SKM-1 (cell line): ENCODE measurements around the gene TSPAN8.
"Not testable (repeated sequence)": the region's sequence is repeated elsewhere in the genome, so short reads cannot be mapped to it uniquely, and the experiment has no call there.

Experiments
- DNase-seq: peaks from one replicate; lab custom pipeline; 2025; ENCODE audit not compliant: unreplicated experiment; lab: John Stamatoyannopoulos, UW

The TSPAN8 gene

GRCh38 chr12:71164568-71165197, 6.9 kb upstream of the TSPAN8 start:
- no peak for DNase-seq

DNA sequence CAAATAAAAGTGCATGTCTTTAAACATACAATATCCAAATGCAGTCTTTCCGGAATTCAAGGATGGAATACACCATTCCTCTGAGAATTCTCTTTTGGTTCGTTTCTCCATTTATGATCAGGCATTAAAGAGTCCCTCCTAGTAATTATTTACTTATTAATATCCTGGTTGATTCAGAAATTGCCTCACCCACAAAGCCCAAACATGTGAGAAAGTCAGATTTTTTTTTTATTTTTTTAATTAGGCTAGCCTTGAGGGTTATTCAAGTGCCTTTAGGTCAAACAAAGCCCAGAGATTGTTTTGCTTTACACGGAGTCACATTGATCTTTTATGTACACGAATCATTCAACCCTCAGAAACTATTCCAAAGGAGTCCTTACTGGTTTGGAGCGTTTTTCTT, 6.4 kb upstream of the TSPAN8 start:
- DNase-seq: no peak

DNA sequence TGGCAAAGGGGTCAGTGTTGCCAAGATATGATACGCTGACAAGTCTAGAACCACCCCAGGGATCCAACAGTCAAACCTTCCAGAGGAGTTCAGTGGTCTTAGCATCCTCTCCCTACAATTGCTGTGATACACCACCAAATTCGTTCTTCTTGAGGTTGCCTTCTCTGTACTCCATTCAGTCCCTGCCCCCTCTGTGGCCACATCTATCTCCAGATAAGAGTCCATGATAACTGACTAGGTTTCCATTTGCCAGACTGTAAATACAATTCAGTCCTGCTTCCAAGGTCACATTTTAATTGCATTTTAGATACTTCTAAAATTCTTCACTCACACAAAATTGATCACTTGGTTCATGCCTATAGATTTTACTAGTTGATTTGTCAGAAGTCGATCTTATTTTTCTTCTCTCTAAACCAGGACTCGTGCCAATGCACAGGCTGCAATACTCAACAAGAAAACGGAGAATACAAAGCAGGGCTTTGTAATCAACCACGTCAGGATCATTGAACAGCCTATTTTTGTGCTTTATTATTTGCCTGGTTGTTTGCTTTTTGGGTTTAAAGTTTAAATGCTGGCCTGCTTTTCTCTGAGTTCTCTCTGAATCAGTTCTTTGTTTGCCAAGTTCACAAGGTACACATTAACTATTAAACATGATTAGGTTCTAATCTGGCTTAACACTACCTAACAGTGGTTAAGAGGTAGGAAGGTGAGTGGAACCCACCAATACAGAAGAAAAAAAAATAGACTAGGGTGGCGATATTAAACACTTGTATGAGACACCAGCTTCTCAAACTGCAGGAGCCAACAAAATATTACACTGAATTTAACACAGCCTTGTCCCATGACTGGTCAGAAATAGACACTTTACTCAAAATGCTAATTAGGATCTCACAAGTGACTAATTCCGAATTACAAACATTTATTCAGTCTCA, 5.3 kb upstream of the TSPAN8 start:
- DNase-seq: no peak

- no peak for DNase-seq
These were observed 3.8 kb upstream of the TSPAN8 start for GRCh38 chr12:71161591-71161990.

- DNase-seq: no peak
These were observed 2.8 kb upstream of the TSPAN8 start for GRCh38 chr12:71160585-71160984.

DNA sequence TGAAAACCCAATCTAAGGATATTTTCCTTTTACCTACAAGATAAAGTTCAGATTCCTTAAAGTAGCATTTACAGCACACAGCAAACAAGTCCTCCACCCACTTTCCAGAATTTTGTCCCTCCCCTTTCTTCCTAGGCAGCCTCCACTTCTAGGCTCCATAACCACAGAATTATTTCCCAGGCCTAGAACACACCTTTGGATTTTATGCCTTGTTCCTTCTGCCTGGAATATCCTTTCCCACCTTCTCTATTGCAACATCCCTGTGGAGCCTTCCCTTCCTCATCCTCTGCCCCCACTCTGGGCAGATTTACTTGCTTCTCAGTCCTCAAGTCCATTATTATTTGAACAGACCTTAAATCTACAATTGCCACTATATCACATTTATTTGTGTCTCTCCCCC, 2.1 kb upstream of the TSPAN8 start:
- DNase-seq: no peak

DNA sequence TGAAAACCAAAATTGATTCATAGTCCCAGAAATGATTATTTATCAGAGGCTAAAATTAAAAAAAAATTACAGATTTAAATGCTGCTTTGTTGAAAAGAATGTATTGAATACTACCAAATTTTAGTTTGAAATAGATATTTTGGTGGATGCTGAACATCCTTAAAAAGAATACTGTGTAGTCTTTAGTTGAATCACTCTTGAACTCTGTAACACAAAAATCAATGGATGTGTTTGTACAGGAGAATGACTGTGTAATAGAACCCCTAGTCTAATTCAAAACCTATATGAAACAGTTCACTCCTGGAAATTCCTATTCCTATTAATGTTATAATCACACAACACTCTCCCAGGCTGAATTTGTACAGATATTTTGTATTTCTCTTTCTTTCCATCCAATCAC, 1.5 kb upstream of the TSPAN8 start:
- DNase-seq: no peak

DNA sequence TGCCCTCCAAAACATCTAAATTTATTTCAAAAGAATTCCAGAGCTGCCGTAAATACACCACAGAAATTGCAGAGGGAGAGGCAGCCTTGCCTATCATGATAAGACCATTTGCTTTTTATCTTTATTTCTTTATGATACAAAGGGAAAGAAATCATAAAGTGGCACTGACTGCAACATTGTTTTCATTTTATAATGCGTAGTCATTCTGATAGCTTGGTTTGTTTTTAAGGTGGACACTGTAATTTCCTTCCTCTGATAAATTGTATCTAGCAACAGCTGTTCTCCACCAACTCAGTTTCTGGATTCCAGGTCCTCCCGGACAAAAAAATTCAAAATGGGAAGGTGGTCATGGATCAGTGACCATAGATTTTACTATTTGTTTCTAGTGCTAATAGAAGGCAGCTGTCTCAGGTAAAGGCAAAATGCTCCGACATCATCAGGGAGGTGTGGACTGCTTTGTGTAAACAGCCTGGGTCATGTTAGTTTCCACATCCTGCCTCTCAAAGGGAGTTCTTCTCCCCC, 623 bp upstream of the TSPAN8 start:
- DNase-seq: no peak

DNA sequence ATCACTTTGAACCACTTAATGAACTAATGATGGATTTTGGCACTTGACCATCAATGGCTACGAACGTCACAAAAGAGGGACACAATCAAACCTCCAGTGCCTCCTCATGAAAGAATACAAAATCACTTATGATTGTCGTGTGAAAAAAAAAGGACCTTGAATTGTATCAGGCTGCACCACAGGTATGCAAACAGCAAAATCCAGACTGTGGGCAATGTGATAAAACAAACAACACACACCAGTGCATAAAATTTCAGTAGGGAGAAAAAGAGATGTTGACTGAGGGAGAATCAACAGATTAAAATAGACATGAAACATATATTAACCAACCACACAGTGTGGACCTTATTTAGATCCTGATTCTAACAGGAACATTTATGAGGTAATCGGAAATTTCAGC, 2.6 kb downstream of the TSPAN8 start:
- no peak for DNase-seq

- DNase-seq: no peak
These were observed 4.9 kb downstream of the TSPAN8 start for GRCh38 chr12:71152851-71153250.

DNA sequence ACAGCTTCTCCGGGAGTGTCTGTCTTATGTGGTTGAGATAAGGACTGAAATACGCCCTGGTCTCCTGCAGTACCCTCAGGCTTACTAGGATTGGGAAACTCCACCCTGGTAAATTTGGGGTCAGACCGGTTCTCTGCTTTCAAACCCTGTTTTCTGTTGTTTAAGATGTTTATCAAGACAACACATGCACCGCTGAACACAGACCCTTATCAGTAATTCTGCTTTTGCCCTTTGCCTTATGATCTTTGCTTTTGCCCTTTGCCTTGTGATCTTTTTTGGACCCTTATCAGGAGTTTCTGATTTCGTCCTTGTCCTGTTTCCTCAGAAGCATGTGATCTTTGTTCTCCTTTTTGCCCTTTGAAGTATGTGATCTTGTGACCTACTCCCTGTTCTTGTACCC, 7.8 kb downstream of the TSPAN8 start:
- not testable (repeated sequence) for DNase-seq

DNA sequence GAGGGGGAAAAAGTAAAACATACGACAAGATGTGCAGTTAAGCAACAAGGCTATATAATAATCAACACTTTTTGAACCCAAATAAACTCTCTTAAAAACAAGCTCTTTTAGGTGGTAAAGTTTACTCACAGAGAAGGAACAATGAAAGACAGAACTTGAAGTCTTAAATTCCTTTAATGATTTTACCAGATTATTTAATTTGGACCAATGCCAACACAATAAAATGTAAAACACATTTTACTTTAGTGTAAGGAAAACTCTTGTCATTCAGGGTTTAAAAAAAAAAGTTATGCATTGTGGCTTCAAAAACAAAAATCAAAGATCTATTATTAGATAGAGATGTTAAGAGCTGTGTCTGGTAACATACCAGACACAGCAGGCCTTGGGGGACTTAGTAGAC, 13.1 kb downstream of the TSPAN8 start:
- DNase-seq: no peak

DNA sequence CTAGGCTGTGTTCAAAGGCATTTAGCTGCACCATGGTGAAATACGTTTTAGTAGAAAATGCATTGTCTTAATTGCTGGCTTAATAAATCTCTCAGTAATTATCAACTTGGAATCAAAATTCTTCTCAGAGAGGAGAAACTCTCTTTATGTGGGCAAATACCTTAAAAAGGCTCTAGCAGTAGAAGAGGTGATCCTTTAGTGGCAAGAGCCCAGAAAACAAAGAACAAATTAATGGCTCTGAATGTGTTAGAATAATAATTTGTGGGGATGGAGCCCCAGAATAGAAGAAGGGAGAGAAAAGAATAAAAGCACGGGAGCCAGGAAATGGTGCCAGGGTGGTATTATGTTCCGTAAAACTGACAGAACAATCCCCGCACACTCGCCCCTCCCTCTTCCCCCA, 14.8 kb downstream of the TSPAN8 start:
- no peak for DNase-seq

- DNase-seq: no peak
These were observed 15.8 kb downstream of the TSPAN8 start for GRCh38 chr12:71142016-71142415.

GRCh38 chr12:71141378-71141926, 16.3 kb downstream of the TSPAN8 start:
- no peak for DNase-seq

DNA sequence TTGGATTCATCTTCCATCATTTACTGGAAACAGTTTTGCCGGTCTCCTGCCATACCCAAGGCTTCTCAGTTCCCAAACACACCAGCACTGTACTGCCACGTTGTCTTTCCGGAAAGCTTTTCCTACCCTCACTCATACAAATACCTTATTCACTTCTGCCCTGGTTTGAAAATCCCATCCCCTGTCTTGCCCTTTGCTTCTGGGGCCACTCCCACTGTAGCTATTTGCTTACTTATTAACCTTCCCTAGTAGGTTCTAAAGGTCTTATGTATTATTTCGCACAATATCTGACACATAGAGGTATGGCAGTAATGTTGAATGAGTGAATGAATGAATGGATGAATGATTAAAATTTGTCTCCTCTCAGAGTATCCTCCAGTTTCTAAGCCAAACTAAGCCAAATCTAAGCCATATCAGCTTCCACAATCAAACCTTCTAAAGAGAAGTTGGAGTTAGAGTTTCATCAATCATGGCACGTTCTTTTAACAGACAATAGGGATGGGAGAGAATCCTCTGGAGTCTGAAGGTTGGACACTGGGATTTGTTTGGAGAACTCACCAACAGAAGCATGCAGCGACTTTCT, 18.6 kb downstream of the TSPAN8 start:
- no peak for DNase-seq

DNA sequence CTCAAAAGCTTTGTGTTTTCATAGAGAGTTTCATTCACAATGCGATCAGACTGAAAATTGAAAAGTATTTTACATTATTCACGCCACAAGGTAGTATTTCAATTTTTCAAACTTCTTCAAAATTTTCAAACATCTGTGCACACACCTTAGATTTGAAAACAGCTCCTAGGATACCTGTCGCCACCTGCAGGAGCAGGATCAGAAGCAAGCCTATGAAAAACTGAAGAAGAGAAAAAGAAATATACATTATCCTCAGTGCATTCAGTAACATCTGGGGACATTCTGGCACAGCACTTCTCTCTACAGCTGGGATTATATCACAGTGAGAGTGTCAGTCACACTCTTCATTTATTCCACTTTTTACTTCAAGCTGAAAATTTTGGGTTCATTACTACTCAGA, 19.8 kb downstream of the TSPAN8 start:
- no peak for DNase-seq

- DNase-seq: no peak
These were observed 22.0 kb downstream of the TSPAN8 start for GRCh38 chr12:71135812-71136176.

DNA sequence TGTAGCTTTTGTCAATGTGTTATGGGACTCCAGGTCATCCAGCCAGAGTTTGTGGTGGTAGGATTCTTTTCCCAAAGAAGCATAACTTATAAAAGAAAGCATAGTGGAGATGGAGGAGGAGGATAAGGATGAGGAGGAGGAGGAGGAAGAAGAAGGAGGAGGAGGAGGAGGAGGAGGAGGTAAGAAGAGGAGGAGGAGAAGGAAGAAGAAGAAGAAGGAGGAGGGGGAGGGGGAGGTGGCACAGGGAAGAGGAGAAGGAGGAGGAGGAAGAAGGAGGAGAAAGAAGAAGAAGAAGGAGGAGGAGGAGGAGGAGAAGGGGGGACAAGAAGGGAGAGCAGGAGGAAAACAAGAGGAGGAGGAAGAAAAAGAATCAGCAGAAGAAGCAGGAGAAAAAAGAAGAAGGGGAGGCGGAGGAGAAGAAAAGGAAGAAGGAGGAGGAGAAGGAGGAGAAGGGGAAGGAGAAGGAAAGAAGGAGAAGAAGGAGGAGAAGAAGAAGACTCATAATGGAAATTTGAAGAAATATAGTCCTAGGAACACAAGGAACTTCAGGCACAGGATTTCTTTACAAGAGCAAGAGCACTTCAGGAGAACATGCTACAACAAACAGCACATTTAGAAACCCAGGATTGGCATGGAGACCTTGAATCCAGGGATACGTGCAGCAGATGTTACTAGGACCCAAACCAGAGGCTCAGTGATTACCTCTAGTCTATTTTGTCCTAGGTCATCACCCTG, 22.6 kb downstream of the TSPAN8 start:
- no peak for DNase-seq

- no peak for DNase-seq
These were observed 23.4 kb downstream of the TSPAN8 start for GRCh38 chr12:71134405-71134804.

DNA sequence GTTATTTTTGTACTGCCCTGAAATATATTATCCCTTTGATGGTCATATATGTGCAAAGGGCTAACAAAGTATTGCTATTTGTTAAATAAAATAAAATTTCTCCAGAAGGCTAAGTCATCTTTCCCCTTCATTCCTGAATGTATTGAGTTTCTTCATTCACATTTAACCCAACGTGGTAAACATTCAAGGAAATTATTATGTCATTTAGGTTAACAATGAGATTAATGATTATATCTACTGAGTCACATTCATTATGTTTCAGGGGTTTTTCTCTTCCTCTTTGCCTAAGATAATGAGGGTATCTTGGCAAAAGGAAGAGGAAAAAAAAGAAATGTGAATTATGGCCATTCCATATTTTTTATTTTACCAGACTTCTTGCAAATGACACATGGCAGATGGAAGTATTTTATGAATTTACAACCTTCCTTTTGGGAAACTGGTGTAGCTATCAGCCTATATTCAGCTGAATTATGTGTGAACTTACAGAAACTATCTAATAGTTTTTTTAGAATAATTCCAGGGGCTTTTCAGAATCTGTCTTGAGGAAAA, 27.2 kb downstream of the TSPAN8 start:
- no peak for DNase-seq
